Kidney tubule cell (primary cell): ENCODE data around the gene RBM10.

Source experiments
- DNase-seq: peaks from one replicate; pipeline ENCODE4 v3.0.0-alpha.2; 2018; ENCODE audit warnings: low spot score

RBM10 gene

DNA sequence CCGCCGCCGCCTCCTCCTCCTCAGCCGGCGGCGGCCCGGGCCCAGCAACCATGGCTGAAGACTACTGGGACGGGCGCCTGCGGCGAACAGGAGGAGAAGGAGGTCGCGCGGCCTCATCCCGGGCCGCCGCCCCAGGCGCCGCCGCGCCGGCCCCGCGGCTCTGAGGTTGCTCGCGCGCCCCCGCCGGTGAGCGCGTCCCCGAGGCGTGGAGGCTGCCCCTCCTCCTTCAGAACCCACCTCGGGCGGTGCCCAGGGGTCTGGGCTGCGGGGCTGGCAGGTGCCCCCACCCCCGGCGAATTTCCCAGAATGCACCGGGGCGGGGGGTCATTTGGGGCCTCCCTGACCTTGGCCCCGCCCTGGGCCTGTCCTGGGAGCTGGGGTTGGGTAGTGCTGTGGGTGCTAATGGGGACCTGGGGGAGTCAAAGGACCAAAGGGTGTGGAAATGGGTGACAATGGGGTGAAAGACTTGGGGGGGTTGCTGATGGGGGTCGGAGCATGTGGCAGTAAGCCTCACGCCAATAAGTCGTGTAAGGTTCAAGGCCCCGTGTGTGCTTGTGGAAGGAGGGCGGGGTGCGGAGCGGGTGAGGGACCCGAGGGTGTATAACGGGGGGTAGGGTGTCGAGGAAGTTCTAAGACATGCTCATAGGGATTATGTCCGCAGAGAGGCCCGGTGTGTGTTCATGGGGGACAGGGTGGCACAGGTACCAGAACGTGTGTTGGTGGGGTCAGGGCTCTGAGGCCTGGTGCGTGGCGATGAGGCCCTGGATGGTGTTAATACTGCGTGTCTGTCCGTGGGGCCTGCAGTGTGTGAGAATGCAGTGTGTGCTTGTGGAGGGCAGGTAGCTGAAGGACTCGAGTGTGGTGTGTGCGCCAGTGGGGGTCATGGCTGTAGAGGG, 74.1 kb downstream of the RBM10 start:
- DNase-seq, result peak; percentile 38

GRCh38 chrX:47221756-47222155, 76.7 kb downstream of the RBM10 start:
- no peak for DNase-seq

GRCh38 chrX:47222751-47223350, 77.8 kb downstream of the RBM10 start:
- DNase-seq, result no peak

DNA sequence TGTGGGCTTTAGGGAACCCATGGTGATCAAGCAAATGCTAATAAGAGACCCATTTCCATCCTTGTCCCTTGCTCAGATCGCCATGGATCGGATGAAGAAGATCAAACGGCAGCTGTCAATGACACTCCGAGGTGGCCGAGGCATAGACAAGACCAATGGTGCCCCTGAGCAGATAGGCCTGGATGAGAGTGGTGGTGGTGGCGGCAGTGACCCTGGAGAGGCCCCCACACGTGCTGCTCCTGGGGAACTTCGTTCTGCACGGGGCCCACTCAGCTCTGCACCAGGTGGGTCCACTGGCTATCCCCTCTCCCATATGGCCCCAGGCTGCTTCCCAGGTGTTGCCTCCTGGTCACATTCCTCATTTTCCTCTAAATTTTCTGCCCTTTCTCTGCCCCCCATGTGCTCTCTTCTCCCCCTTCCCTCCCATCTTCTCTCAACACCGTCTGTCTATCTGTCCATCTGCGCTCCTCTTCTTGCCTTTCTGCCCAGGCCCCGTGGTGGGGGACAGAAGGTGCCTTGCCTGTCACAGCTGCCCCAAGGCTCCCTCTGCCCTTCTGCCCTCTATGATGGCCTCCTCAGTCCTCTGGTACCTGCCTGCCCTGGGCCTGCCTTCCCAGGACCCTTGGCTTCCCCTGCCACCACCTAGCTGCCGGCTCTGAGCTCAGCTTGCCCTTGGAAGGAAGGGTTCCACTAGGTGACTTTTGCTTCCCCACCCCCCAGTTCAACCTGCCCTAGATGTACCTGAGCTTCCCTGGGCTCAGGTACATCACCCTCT, 78.6 kb downstream of the RBM10 start:
- DNase-seq, result no peak

- no peak for DNase-seq
Observed at GRCh38 chrX:47224266-47224895, 79.4 kb downstream of the RBM10 start.

GRCh38 chrX:47224896-47225290, 79.9 kb downstream of the RBM10 start:
- no peak for DNase-seq

DNA sequence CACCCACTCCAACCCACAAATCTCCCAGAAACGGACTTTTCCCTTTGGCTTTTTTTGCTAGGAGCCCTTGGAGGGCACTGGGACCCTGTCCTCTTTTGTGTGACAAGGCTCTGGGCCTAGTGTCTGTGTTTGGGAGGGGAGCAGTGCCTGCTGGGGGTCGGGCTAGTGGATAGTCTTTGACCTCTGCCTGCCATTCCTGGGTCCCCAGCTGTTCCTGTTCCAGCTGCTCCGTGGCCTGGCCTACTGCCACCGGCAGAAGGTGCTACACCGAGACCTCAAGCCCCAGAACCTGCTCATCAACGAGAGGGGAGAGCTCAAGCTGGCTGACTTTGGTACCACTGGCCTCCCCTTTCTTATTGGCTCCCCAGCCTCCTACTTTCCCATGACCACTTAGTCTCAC, 81.0 kb downstream of the RBM10 start:
- no peak for DNase-seq

- no peak for DNase-seq
Observed at GRCh38 chrX:47226531-47227333, 81.7 kb downstream of the RBM10 start.

GRCh38 chrX:47227334-47227583, 82.2 kb downstream of the RBM10 start:
- no peak for DNase-seq

DNA sequence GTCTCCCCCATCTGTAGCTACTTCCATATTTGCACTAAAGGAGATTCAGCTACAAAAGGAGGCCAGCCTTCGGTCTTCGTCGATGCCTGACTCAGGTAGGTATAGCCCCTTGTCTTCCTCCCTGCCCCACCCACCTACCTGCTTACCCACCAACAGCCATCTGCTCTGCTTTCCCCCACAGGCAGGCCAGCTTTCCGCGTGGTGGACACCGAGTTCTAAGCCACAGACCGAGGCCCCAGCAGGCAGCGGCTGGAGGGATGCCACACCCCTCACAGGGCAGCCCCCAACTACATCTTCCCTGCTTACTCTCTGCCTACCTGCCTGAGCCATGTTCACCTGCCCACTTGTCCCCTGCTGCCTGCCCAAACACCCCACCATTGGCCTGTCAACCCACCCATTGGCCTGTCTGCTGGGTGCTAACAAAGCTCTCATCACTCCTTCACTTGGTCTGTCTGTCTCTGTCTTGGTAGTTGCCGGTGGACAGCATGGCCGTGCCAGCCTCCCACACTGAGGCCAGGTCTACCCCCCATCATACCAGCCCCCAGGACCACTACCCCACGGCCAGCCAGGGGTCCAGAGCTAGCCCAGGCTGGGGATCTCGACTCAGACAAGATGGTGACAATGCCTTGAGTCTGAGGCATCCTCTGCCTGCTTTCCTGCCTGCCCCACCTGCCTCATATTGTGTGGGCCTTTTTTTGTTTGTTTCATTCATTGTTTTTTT, 83.7 kb downstream of the RBM10 start:
- no peak for DNase-seq

DNA sequence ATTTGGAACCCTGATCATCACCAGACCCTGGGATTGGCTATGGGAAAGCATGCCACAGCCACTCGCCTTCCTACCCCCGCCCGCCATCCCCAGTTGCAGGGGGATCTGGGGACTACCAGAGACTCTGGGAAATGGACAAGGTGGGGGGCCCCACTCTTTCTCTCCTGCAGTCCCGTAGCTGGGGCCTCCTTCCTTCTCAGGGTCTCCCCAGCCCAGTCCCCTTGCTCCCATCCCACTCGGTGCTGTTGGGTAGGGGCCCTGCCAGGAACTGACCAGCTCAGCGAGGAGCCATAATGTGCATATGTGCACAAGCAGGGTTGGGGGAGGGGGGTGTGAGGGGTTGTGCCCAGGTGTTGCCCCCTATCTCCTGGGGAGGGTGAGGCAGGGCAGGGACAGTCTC, 84.4 kb downstream of the RBM10 start:
- DNase-seq, result no peak

GRCh38 chrX:47230136-47230868, 85.3 kb downstream of the RBM10 start:
- DNase-seq, result no peak

GRCh38 chrX:47231167-47231566, 86.1 kb downstream of the RBM10 start:
- DNase-seq, result no peak

DNA sequence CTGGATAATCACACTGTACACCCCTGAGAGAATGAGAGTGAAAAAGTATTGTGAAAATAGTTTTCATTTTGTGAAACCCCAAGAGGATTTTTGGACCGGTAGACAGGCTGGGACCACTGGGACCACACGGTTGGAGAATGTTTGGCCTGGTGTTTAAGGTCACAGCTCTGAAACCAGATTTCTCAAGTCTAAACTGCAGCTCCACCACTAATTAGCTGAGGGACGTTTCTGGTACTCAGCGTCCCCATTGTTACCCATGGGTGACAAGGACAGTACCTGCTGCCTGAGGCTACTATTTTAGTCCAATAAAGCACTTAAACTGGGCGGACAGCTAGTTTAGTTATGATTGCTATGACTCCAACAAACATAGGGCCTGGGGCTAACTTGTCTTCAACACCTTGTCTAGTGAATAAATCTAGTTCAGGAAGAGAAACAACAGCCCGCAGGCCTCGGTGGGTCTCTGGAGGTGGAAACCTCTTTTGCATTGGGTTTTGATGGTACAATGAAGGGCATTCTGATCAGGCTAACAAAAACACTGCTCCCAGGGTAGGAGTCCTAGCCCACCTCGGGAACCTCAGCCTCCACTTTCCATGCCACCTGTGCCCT, 87.3 kb downstream of the RBM10 start:
- DNase-seq, result no peak

DNA sequence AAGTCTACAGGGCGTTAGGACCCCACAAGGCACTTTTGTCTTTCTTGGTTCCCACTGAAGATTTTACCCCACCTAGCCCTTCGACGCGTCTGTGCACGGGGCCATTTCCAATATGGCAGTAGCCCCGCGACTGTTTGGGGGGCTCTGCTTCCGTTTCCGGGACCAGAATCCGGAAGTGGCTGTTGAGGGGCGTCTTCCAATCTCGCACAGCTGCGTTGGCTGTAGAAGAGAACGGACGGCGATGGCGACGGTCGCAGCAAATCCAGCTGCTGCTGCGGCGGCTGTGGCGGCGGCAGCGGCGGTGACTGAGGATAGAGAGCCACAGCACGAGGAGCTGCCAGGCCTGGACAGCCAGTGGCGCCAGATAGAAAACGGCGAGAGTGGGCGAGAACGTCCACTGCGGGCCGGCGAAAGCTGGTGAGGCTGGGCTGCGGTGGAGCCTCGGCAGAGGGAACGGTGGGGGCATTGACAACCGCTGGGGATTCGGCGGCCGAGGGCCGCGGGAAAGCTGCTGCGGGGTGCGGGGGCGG, 87.8 kb downstream of the RBM10 start, which contains the start of gene USP11:
Gene USP11, plus strand, starts transcription at position 207 of the 530 bp plus-strand sequence. Its CDS starts 35 bp downstream, at position 242.
- DNase-seq, result peak; percentile 47

DNA sequence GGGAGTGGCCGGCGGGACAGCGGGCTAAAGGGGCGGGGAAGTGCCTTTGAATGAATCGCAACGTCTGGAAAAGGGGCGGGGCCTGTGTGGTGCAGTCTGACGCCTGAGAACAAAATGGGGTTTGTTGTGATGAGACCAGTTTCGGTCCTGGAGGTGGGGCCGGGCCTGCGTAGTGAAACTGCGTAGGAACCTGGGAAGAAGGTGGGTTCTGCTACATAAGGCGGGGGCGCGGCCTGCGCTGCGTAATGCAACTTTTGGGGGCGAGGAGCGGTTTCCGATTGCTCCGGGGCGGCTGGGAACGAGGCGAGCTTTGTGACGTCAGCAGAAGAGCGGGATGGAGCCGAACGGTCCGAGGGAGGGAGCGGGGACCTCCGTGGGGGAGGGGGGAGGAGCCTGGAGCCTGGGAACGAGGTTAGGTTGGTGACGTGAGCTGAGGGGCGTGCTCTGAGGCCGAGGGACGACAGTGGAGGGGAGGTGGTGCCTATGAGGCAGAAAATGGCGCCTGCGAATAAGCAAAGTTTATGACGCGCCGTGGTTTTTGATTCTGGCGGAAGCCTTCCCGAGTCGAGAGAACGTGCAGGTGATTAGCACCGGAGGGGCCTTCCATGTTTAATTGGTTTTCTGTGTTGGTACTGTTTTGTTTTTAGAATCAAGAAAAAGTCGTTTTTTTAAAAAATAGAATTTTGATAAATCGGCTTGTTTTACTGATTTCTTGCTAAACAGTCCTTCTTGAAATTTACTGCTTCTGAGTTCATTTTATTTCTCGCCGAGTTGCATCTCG, 88.5 kb downstream of the RBM10 start:
- DNase-seq, result peak; percentile 96

GRCh38 chrX:47234583-47234982, 89.6 kb downstream of the RBM10 start:
- no peak for DNase-seq

DNA sequence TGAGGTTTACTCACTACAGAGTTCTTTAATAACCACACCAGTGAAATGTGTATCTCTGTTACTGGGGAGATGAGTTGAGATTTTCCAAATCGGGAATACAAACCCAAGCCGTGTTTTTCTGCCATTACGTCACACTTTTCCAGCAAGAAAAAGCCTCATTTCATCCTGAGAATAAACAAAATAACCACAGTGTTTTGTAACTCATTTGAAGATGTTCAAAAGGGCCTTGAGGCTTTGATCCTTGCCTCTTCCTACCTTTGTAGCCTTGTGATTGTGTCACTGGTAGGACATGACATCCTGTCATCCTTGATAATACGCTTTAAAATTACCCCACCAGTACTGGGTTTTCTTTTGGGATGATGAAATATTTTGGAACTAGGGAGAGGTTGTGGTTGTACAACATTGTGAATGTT, 90.7 kb downstream of the RBM10 start:
- no peak for DNase-seq
